Stimulated activated CD4-positive, alpha-beta T cell treated with anti-CD3 and anti-CD28 coated beads, Interleukin-4, amount 100 ng/mL, for 1 hour (primary cell): ENCODE data around the gene SORL1-AS1.
"Not testable (repeated sequence)": the region's sequence is repeated elsewhere in the genome, so short reads cannot be mapped to it uniquely, and the experiment has no call there.

ENCODE experiments used
- DNase-seq: peaks from one replicate; pipeline ENCODE4 v3.0.0-alpha.2; 2020

SORL1-AS1 gene

DNA sequence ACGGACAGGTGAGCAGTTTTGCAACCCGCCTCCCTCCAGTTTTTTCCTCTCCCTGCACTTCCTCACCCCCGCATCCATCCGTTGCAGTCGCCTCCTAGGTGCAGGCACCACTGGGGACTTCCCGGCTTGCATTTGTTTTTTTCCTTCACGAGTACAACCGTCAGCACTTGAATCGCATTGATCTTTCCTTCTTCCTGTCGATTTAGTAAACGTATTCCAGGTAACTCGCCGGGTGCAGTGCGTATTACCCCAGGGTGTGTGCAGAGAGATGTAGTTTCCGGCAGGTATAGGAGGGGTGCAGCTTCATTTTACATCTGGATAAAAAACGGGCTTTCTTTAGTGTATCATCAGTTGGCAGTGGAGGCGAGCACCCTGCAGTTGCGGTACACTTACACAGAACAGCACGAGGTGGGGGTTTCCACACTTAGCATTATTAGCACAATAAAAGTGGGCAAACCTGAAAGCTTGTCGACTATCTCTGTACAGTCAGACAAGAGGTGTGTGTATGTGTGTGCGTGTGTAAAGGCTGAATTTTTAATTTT, at the start of gene SORL1-AS1:
Gene SORL1-AS1 (minus strand): TSS at position 359 of the 542 bp plus-strand sequence.
- peak; percentile 58 for DNase-seq

DNA sequence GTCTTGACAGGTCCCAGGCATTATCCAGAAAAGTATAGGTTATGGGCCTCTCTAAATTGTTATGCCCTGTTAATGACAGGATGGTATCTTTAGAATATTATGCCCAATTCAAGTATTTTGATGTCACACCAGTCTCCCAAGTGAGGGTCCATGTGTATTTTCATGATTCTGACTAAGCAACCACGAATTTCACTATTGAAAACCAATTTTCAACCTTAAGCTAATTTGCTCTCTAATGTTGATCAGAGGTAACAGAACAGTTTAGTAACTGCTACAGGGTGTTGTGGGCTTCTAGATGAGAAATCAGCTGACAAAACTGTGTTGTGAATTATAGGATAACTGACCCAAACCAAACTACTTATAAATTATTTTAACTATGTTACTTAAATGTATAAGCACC, 48.0 kb upstream of the SORL1-AS1 start:
- no peak for DNase-seq

DNA sequence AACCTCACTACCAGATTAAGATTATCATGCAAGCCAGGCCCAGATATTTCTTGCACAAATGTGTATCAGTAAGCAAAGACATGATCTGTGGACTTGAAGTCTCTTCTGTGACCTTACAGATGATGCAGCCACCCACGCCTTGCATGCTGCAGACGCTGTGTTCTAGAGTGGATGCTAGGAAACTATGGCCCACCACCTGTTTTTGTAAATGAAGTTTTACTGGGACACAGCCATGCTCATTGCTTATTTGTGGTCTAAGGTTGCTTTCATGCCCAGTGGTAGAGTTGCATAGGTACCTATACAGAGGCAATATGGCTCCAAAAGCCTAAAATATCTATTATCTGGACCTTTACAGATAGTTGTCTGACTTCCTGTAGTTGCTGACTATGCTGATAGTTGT, 47.5 kb upstream of the SORL1-AS1 start:
- DNase-seq = no peak

GRCh38 chr11:121499405-121499804, 46.6 kb upstream of the SORL1-AS1 start:
- no peak for DNase-seq

DNA sequence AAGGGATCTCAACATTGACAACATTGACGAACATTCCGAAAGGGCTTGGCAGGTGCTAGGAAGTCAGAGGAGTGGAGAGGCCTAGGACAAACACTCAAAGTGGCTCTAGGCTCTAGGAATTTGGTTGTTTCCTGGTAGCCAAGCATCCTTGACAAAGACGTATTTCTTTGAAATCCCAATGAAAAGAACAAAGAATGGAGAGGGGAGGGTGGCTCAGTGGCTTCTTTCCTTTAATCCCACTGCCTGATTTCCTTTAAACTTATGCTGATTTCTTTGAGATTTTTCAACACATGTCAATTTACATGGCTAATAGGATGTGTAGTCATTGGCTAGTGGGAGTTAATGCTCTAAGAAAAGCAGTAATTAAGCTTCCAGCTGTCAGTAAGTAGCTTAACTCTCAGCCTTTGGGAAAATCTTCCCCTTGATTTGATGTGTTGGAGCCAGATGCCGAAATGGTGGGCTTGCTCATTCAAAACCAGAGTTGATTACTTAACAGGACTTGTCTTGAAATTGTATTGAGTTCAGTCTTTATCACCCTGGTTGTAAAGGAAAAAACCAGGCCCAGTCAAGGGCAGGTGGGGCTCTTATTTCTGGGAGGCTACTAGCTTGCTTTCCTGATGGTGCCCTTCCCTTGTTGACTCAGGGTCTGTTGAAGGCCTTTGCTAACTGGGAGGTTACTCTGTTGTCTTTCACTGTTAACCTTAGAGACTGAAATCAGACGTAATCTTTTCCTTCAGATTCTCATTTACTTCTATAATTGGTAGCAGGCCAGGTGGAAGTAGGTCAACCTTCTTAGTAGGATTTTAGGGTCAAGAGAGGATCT, 44.6 kb upstream of the SORL1-AS1 start:
- DNase-seq = no peak

GRCh38 chr11:121494355-121495099, 41.8 kb upstream of the SORL1-AS1 start:
- DNase-seq = peak; percentile 50

DNA sequence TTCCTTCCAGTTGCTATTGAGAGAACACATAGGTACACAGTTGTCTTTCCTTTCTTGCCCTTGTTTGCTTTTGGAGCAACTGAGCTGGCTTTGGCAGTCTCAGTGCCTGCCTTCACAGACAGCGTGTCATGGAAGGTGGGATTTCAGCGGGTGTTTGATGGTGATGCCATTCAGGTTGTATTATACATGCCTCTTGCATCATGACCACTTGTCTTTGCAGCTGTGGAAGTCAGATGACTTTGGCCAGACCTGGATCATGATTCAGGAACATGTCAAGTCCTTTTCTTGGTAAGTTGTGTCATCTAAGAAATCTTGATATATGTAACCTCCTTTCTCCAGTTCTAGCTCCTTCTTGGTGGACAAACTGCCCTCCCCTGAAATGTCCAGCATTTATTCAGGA, 37.1 kb upstream of the SORL1-AS1 start:
- no peak for DNase-seq

GRCh38 chr11:121488641-121489040, 35.9 kb upstream of the SORL1-AS1 start:
- DNase-seq = no peak

DNA sequence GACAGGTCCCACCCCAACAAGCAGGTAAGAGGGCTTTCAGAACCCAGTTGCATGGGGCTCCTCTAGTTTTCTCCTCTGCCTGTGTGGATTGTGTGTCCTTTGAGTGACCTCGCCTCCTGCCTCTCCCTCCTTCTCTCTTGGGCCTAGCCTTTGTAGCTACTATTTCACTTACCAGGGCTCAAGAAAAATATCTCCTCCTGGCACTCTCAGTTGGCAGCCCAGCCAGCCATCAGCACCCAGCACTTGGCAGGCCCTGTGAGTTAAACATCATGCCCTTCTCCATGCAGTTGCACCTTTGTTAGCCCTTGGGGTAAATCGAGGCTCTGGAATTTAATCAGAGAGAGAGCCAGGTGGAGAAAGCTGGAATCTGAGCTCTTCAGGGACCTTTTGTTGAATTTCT, 35.4 kb upstream of the SORL1-AS1 start:
- no peak for DNase-seq

- no peak for DNase-seq
Observed at GRCh38 chr11:121487191-121487590, 34.4 kb upstream of the SORL1-AS1 start.

- DNase-seq = no peak
Observed at GRCh38 chr11:121486054-121486453, 33.3 kb upstream of the SORL1-AS1 start.

DNA sequence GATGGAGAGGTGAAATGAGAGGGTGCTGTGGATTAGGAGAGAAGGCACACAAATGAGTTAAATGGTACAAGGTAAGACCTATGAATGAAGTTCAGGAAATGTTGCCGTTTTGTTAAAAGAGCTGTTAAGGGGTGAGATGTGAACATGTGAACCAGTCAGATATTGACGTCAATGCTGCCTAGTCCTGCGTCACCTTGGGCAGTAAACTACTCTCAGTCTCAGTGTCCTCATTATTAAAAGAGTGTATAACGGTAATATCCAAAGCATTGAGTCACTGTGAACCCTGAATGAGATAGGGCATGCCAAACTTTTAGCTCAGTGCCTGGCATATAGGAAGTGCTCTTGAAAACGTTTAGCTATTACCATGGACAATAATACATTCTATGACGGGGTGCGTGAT, 32.4 kb upstream of the SORL1-AS1 start:
- no peak for DNase-seq

DNA sequence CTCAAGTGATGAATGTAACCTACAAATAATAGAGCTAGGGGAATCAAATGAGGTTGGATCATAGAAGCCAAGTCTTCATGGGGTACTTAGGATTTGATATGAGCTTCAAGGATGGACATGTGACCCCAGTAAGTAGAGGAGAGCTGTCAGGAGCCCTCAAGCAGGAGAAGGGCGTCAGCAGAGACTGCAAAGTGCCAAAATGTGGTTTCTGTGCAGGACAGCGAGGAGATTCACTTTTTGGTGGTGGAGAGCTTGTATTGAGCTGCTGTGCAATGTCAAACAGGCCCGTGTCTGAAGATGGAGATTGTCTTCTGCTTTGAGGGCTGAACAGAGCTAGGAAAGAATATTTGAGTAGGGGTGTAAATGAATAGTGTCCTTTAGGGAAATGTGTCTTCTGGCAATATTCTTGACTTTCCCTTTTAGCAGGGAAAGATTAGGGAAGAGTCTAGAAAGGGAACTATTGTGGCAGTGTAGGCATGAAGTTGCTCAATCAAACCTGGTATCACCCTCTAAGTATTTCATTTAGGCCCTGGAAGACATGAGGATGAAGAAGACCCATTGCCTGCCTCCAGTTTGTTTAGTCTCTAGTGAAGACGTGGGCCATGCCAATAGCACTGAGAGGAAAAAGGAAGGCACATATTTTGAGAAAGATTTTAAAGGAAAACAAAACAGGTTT, 31.2 kb upstream of the SORL1-AS1 start:
- no peak for DNase-seq

GRCh38 chr11:121482231-121483129, 29.7 kb upstream of the SORL1-AS1 start:
- peak; percentile 37 for DNase-seq

- DNase-seq = not testable (repeated sequence)
Observed at GRCh38 chr11:121481484-121482230, 28.9 kb upstream of the SORL1-AS1 start.

- DNase-seq = no peak
Observed at GRCh38 chr11:121479698-121480238, 27.0 kb upstream of the SORL1-AS1 start.

DNA sequence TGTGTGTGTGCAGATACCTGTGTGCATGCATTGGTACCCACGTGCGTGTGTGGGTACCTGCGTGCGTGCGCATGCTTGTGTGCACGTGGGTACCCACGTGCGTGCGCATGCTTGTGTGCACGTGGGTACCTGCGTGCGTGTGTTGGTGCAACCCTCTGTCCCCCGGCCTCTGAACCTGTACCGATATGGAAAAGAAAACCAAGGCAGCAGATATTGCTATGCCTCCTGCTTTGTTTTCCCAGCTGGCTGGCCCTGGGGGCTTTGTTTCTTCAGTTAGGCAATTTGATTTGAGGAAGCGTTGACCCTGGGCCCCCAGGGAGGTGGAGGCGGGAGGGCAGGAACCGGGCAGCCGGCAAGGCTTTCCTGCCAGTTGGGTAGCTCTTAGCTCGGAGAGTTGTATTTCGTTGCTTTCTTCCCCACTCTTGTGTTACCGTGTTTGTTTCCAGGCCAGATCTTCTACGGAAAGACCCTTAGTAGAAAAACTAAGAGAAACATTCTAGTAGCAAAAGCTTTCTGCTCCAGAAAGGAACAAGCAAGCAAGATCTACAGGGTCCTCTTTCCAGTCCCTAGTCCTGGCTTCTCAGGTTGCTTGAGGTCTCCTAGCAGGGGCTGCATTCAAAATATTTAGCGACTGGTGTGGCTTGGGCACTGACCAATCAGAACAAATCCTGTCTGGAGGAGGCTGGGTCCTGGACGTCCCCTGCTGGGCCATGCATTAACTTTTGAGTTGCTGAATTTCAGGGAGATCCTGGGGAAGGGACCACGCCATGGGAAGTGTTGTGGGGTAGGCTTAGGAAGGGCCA, 26.3 kb upstream of the SORL1-AS1 start:
- DNase-seq = no peak

DNA sequence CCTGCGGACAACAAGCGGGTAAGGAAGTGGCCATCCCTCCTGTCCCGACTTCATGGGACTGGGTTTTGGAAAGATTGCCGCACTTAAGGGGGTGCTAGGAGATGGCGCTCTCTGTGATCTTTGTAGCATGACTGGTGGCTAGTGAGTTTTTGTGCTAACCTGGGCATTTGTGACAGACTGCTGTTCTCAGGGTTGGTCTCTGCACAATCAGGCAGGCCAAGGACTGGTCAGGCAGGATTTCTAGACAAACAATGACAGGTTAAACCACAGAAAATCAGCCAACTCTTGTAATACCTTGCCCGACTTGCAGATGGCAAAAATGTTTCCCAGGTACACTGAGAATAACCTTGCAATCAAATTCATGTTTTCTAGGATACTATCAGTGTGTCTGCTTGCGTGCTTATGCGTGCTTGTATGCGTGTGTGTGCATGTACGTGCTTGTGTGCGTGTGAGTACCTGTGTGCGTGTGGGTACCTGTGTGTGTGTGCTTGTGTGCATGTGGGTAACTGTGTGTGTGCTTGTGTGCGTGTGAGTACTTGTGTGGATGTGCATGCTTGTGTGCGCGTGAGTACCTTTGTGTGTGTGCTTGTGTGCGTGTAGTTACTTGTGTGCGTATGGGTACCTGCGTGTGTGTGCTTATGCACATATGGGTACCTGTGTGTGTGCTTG, 25.6 kb upstream of the SORL1-AS1 start:
- no peak for DNase-seq

GRCh38 chr11:121476379-121477032, 23.7 kb upstream of the SORL1-AS1 start:
- no peak for DNase-seq
